Small intestine (tissue), 7 donors: ENCODE measurements around the gene NRXN3. TPM values are rescaled to one million over a fixed set of nuclear protein-coding genes. Genes with fewer than 3 reads are reported as not detected.
A peak's percentile ranks its signal among the peaks of the same experiment; 100 is the strongest.

ENCODE experiments used
- DNase-seq, 2 donors: peaks; one replicate each; pipeline versions ENCODE4 v3.0.0 to v3.0.0-alpha.2; 2013
- FAIRE-seq: peaks from 2 replicates; lab custom pipeline; 2012; peaks lifted over from hg19 to GRCh38; lab: Jason Lieb, UNC
- H3K27ac ChIP-seq, 3 donors: one replicate each; pipeline ENCODE4 v1.5.1; 2013; ENCODE audit warnings: low read length in 2 of 3, mild to moderate bottlenecking in 2 of 3, control low read depth in 1 of 3, inconsistent platforms in 1 of 3, low read depth in 1 of 3, moderate library complexity in 1 of 3
- H3K27me3 ChIP-seq, 3 donors: one replicate each; pipeline ENCODE4 v1.6.1; 2013; ENCODE audit warnings: low read length in 3 of 3, inconsistent platforms in 1 of 3; ENCODE audit not compliant: control insufficient read depth in 3 of 3, insufficient read depth in 3 of 3
- H3K36me3 ChIP-seq, 3 donors: one replicate each; pipeline ENCODE4 v1.6.1; 2013; ENCODE audit warnings: low read length in 3 of 3, inconsistent platforms in 1 of 3, low read depth in 1 of 3, mild to moderate bottlenecking in 1 of 3, moderate library complexity in 1 of 3; ENCODE audit not compliant: control insufficient read depth in 3 of 3, insufficient read depth in 2 of 3
- H3K4me1 ChIP-seq, 3 donors: one replicate each; pipeline ENCODE4 v1.6.1; 2013; ENCODE audit warnings: low read length in 2 of 3, inconsistent platforms in 1 of 3, low read depth in 1 of 3, mild to moderate bottlenecking in 1 of 3, moderate library complexity in 1 of 3; ENCODE audit not compliant: control insufficient read depth in 3 of 3, insufficient read depth in 2 of 3
- H3K4me3 ChIP-seq, 3 donors: one replicate each; pipeline ENCODE4 v1.5.1; 2013; ENCODE audit warnings: low read length in 3 of 3, control low read depth in 1 of 3, inconsistent platforms in 1 of 3, low read depth in 1 of 3, mild to moderate bottlenecking in 1 of 3, moderate library complexity in 1 of 3
- H3K9me3 ChIP-seq, 2 donors: one replicate each; pipeline ENCODE4 v1.6.1; 2013; ENCODE audit warnings: low read depth in 1 of 2, low read length in 1 of 2; ENCODE audit not compliant: control insufficient read depth in 2 of 2, insufficient read depth in 1 of 2
- WGBS, 3 donors: extraction: QIAGEN DNeasy Blood & Tissue Kit; methylation state at CpG; one replicate each; pipeline ENCODE4 v1.1.7; 2013; 5-methylcytosine and 5-hydroxymethylcytosine counted together
- polyA plus RNA-seq, 4 donors: library from polyadenylated mRNA; stranded (reverse) in 3 of 4; unstranded in 1 of 4; fragments of 200-250 nt in 3 of 4; fragments of 120-200 nt in 1 of 4; gene quantifications; one replicate each; pipeline versions ENCODE4 v1.2.1 to v1.2.3, GENCODE V29; 2013
- donor health status: healthy with polysubstance abuse.
- donor health status: control.
- donor health status: control.
- donor health status: Bipolar disorder and iron deficiency.
- donor health status: healthy.

Gene NRXN3
- polyA plus RNA-seq, 4 donors = 2.3 TPM; not detected in 2

DNA sequence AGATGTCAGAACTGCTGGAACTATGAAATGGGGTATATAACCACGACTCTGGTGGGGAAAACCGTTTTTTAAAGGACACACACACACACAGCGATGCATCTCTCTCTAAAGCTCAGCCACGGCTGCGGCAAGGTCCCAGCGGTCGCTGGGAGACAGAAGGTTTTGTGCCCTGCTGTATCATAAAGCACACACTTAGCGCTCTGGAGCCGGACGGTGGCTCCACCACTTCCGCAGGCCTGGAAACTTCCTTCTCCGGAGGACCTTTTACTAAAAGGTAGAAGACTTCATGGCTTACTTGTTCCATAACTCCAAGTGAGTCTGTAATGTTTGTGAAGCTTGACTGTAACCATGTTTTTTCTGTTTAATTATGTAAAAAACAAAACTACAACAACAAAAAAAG is 1691.9 kb downstream of the NRXN3 start:
- H3K4me1 ChIP-seq = no peaks in the 10 kb centered on the region
- no peak overlapping the region for H3K27ac ChIP-seq
- H3K36me3 ChIP-seq = peaks cover 0 to 2% (median 0%) of the 10 kb centered on the region in 3 donors
- 92 to 93% (median 92%) methylated on average over 12 of the region's 12 CpGs for WGBS, 3 donors
- no peak for DNase-seq
- H3K9me3 ChIP-seq = peaks cover 0 to 2% of the 10 kb centered on the region in 2 donors
- H3K27me3 ChIP-seq = no peaks in the 10 kb centered on the region
- H3K4me3 ChIP-seq = no peak overlapping the region
- no peak for FAIRE-seq

DNA sequence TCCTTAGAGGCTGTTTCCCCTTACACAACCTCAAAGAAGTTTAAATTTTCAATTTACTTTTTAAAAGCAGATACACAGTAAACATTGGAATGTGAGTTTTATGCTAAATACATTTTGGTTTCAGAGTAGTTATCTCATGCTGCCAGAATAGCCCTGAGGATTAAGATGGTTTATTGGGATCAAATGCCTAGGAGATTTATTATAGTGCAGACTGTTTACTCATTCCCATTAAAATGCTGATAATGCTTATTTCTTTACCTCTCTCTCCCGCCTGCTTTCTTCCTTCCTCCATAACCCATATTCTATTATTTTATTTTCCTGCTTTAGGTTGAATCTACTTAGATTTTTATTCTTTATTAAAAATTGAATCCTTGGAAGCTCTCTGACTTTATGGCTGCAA is 1701.0 kb downstream of the NRXN3 start:
- Histone ChIP-seq H3K27ac (no peak overlapping the region), H3K4me3 (no peak overlapping the region), H3K36me3 (no peaks in the 10 kb centered on the region), H3K9me3 (no peaks in the 10 kb centered on the region), H3K27me3 (no peaks in the 10 kb centered on the region), H3K4me1 (no peaks in the 10 kb centered on the region)
- no peak for DNase-seq
- 16 to 53% (median 46%) methylated on average over 1 of the region's 1 CpG for WGBS, 3 donors
- FAIRE-seq = no peak

DNA sequence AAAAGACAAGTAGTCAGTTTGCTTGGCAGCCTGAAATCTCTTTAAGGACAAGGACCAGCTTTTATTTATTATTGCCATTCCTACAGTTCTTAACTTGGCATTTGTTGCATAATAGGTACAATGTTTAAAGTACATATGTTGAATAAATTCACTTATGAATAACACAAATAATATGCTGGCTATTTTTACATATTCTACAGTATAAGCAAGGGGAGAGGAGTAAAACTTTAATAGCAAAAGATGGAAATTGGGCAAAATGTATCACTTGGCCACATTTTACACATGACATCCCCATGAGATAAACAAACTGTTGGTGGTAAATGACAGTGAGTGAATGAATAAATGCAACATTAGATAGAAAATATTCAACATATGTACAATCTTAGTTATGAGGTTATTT is 1708.1 kb downstream of the NRXN3 start:
- no peaks in the 10 kb centered on the region for H3K4me1 ChIP-seq
- no peak overlapping the region for H3K27ac ChIP-seq
- H3K4me3 ChIP-seq = no peak overlapping the region
- FAIRE-seq = no peak
- no peaks in the 10 kb centered on the region for H3K9me3 ChIP-seq
- no peaks in the 10 kb centered on the region for H3K36me3 ChIP-seq
- no peaks in the 10 kb centered on the region for H3K27me3 ChIP-seq
- no peak for DNase-seq

DNA sequence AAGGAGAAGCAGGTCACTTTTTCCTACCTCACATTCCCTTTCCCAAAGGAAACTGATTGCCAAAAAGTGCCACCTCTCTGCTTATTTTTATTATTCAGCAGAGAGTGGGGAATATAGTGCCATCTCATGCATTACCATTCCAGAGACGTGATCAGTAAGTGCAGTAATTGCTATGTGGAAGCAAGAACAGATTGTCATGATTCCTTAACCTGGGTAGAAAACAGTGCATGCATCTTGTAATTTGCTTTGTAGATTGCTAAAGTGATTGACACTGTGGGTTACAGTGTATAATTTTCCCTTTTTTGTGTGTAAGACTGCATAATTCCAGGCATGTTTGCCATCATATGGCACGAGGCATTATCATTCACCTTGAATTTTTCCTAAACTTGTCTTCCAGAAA is 1708.6 kb downstream of the NRXN3 start:
- Histone ChIP-seq H3K4me3 (no peak overlapping the region), H3K27ac (no peak overlapping the region), H3K36me3 (no peaks in the 10 kb centered on the region), H3K27me3 (no peaks in the 10 kb centered on the region), H3K4me1 (no peaks in the 10 kb centered on the region), H3K9me3 (no peaks in the 10 kb centered on the region)
- no peak for FAIRE-seq
- WGBS, 3 donors = 77 to 95% (median 83%) methylated on average over 2 of the region's 2 CpGs
- DNase-seq = no peak

DNA sequence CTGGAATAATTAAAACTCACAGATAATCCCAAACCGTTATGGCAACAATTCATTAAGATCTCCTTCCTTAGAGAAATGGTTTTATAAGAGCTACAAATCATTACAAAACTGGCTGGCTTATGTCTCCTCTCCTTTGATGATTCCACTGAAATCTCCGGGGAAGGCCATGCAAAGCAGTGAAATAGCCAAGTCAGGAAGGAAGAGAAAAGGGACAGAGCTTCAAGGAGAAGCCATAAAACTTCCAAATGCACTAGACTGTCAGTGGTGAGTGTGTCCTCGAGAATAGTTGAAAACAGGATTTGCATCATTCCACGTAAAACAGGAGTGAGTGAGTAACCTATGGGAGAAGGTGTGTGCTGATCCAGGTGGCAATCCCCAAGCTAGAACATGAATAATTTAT is 1711.1 kb downstream of the NRXN3 start:
- Histone ChIP-seq H3K36me3 (no peaks in the 10 kb centered on the region), H3K4me1 (no peaks in the 10 kb centered on the region), H3K27ac (no peak overlapping the region), H3K27me3 (no peaks in the 10 kb centered on the region), H3K9me3 (no peaks in the 10 kb centered on the region), H3K4me3 (no peak overlapping the region)
- DNase-seq (no peak), FAIRE-seq (no peak)
- 55 to 79% (median 61%) methylated on average over 4 of the region's 4 CpGs for WGBS, 3 donors

DNA sequence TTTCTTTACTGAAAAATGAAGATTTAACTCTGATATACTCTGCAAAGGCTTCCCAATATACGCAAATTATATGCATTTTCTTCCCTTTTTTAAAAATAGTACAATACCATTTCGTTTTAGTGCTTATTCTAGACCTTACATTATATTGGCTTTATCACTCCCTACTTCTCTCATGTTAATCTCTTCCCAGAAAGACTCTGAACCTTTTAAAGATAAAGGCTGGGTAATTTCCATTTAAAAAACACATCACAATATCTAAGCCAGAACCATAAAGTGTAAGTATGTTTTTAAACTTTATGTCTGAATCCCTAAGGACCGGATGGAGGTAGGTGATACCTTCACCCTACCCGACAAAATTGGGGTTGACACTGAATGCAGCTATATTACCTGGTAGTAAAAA is 1720.4 kb downstream of the NRXN3 start:
- 16 to 55% (median 29%) methylated on average over 4 of the region's 4 CpGs for WGBS, 3 donors
- no peaks in the 10 kb centered on the region for H3K9me3 ChIP-seq
- H3K4me1 ChIP-seq = no peaks in the 10 kb centered on the region
- FAIRE-seq (no peak), DNase-seq (peak; percentile 10 to 41)
- H3K27ac ChIP-seq = no peak overlapping the region
- H3K4me3 ChIP-seq = no peak overlapping the region
- H3K36me3 ChIP-seq = no peaks in the 10 kb centered on the region
- H3K27me3 ChIP-seq = no peaks in the 10 kb centered on the region

DNA sequence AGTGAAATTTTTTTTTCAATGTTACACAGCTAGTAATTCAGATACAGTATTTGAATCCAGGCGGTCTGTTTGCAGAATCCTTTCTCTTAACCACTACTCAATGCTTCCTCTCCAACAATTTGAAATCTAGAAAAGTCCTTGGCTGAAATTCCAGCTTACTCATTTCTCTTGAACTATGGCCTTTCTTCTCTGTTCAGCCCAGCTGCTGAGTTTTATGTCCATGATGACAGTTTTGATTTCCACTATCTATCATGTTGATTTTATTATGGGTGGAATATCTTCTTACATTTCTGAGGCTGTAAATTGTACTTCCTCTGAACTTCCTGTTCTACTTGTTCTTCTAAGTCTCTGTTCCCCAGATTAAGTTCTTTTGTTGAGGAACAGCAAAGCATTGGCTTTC is 1725.8 kb downstream of the NRXN3 start:
- Histone ChIP-seq H3K36me3 (no peaks in the 10 kb centered on the region), H3K4me3 (no peak overlapping the region), H3K4me1 (peaks cover 0 to 3% (median 2%) of the 10 kb centered on the region in 3 donors), H3K27me3 (no peaks in the 10 kb centered on the region), H3K27ac (no peak overlapping the region), H3K9me3 (no peaks in the 10 kb centered on the region)
- WGBS, 3 donors = 60 to 72% (median 64%) methylated on average over 1 of the region's 1 CpG
- FAIRE-seq (no peak), DNase-seq (peak in 1 of 2 donors; percentile 21)

DNA sequence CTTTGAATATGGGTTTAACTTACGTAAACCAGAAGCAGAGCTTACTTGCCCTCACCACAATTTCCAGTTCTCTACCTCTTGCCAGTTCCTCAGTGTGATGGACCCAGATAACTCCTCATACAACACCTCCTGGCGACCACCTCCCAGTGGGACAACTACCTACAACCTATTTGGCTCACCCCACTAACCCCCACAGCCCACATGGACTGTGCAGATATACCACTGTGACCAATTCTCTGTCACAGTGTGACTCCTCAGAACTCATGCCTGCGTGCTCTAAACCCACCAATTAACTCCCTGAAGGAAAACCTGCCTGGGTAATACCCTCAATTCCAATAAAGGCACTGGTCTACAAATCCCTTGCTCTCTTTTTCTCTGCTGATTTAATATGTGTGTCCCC is 1729.4 kb downstream of the NRXN3 start:
- DNase-seq (no peak), FAIRE-seq (no peak)
- Histone ChIP-seq H3K36me3 (no peaks in the 10 kb centered on the region), H3K9me3 (no peaks in the 10 kb centered on the region), H3K4me3 (no peak overlapping the region), H3K4me1 (peaks cover 0 to 3% (median 2%) of the 10 kb centered on the region in 3 donors), H3K27me3 (no peaks in the 10 kb centered on the region), H3K27ac (no peak overlapping the region)
- 80 to 85% (median 84%) methylated on average over 3 of the region's 3 CpGs for WGBS, 3 donors

DNA sequence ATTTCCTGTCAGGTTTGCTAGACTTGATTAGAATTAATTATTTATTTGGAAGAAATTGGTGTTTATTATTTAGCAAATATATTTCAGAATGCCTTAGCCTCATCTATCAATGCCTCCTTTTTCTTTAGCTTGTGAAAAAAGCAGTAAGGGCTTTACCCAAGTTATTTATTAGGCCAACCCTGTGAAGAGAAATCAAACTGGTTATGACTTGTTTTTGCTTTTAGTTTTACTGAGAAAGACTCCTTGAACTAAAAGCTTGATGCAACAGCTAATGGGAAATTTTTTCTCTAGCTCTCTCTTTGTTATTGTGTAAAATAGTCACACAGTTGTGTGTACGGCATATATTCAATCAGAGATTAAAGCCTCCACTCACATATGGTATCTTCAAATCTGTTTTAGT is 1734.3 kb downstream of the NRXN3 start:
- Histone ChIP-seq H3K4me3 (no peak overlapping the region), H3K9me3 (no peaks in the 10 kb centered on the region), H3K27me3 (no peaks in the 10 kb centered on the region), H3K4me1 (no peaks in the 10 kb centered on the region), H3K36me3 (no peaks in the 10 kb centered on the region), H3K27ac (no peak overlapping the region)
- DNase-seq (no peak), FAIRE-seq (no peak)
- 90 to 93% (median 92%) methylated on average over 1 of the region's 1 CpG for WGBS, 3 donors
